ENCODE measurements around the gene CD28. TPM values are rescaled to one million over a fixed set of nuclear protein-coding genes. Genes with fewer than 3 reads are reported as not detected.
A peak's percentile ranks its signal among the peaks of the same experiment; 100 is the strongest.

Gene CD28
- total RNA-seq, 4 donors from 2014 or later = 1.6 to 16.3 (median 6.0) TPM

DNA sequence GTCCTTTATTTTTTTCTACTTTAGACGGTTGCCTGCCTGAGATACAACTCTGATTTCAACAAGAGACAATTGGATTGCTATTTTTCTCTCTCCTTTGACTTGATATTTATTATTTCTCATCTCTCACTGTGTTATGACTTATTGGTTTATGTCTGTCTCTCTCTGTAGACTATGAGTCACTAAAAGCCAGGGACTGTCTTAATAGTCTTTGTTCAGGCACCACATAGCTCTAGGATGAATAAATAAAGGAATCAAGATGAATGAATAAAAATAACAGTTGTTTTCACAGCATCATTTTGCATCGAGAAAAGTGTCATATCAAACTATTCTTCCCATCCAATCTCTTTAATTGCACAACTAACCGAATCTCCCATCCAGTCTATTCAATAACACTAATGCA, 31.4 kb upstream of the CD28 start:
- TF ChIP-seq, protein P1, sequence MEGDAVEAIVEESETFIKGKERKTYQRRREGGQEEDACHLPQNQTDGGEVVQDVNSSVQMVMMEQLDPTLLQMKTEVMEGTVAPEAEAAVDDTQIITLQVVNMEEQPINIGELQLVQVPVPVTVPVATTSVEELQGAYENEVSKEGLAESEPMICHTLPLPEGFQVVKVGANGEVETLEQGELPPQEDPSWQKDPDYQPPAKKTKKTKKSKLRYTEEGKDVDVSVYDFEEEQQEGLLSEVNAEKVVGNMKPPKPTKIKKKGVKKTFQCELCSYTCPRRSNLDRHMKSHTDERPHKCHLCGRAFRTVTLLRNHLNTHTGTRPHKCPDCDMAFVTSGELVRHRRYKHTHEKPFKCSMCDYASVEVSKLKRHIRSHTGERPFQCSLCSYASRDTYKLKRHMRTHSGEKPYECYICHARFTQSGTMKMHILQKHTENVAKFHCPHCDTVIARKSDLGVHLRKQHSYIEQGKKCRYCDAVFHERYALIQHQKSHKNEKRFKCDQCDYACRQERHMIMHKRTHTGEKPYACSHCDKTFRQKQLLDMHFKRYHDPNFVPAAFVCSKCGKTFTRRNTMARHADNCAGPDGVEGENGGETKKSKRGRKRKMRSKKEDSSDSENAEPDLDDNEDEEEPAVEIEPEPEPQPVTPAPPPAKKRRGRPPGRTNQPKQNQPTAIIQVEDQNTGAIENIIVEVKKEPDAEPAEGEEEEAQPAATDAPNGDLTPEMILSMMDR (IDR thresholded peaks at IDR 0.05) = no peak
- ATAC-seq (ENCODE audit: low FRiP score) = no peak

GRCh38 chr2:203678971-203679370, 27.5 kb upstream of the CD28 start:
- DNase-seq (ENCODE audit: low spot score) (no peak), ATAC-seq (ENCODE audit: low FRiP score) (no peak)

More for the DNA sequence above, 31.4 kb upstream of the CD28 start:
- DNase-seq (ENCODE audit: low spot score) = no peak

DNA sequence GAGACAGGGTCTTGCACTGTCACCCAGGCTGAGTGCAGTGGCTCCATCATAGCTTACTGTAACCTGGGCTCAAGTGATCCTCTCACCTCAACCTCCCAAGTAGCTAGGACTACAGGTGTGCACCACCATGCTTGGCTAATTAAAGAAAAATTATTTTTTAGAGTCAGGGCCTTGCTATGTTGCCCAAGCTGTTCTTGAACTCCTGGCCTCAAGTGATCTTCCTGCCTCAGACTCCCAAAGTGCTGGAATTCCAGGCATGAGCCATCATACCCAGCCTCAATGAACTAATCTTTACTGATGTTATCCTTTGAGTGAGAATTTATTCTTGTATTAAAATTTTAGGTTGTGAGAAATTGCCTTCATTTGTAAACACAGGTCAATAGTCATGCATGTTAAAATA, 27.0 kb upstream of the CD28 start:
- no peak for DNase-seq (ENCODE audit: low spot score)
- TF ChIP-seq, protein P1 (IDR thresholded peaks at IDR 0.05) = no peak
- ATAC-seq (ENCODE audit: low FRiP score) = no peak

More at GRCh38 chr2:203678971-203679370, 27.5 kb upstream of the CD28 start:
- TF ChIP-seq, protein P1 (IDR thresholded peaks at IDR 0.05) = no peak

- DNase-seq (ENCODE audit: low spot score) = no peak
- TF ChIP-seq, protein P1 (IDR thresholded peaks at IDR 0.05) = no peak
- ATAC-seq (ENCODE audit: low FRiP score) = peak; percentile 43
Measured at GRCh38 chr2:203681978-203682377, 24.5 kb upstream of the CD28 start.

DNA sequence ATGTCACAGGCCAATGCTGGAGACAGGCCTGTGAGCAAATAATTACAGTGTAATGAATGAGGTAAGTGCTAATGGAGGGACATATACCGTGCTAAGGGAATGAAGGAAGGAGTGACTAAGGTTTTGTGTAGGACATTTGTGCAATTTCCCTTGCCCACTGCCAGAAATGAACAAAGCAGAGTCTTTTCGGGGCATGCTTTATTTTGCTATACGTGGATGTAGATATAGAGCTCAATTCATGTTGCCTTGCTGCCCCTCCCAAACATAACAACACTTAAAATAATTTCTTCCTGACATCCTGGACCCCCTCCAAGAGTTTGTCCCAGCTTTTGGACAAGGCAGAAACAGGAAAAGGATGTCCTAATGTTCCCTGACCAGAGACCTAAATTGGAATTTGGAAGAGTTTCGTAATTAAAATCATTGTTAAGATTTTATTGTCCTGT, 23.7 kb upstream of the CD28 start:
- TF ChIP-seq, protein P1 (IDR thresholded peaks at IDR 0.05) = no peak
- ATAC-seq (ENCODE audit: low FRiP score) = peak; percentile 42

DNA sequence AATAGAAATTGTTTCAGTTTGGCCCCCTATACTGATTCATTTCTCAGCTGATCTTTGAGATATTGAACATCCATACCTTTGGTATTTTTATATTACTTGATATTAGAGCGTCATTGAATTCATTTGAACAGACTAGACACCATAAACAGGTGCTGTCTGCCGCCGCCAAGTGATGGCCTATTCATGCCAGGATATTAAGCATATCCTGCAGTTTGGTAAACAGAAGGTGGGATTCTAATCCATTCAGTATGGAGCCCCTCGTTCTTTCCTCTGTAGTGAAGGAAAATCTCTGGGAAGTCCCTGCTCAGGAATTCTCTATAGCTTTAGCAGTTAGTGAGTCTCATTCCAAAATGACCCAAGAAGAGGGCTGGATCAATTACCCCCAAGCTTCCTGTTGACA, 23.0 kb upstream of the CD28 start:
- ATAC-seq (ENCODE audit: low FRiP score) (no peak), DNase-seq (ENCODE audit: low spot score) (no peak)
- TF ChIP-seq, protein P1 (IDR thresholded peaks at IDR 0.05) = no peak

More for the DNA sequence above, 23.7 kb upstream of the CD28 start:
- no peak for DNase-seq (ENCODE audit: low spot score)

GRCh38 chr2:203683932-203684556, 22.4 kb upstream of the CD28 start:
- TF ChIP-seq, protein P1 (IDR thresholded peaks at IDR 0.05) = no peak
- DNase-seq (ENCODE audit: low spot score) (no peak), ATAC-seq (ENCODE audit: low FRiP score) (peak; percentile 74)
